Naive thymus-derived CD8-positive, alpha-beta T cell (primary cell): ENCODE measurements around the gene KCNK1. TPM values are rescaled to one million over a fixed set of nuclear protein-coding genes. Genes with fewer than 3 reads are reported as not detected.

ENCODE experiments used
- ATAC-seq, 2 donors: fragments of 150-1000 bp; cut with Tn5 transposase in 1 of 2; sonication (Bioruptor Pico), chemical (Tn5 transposase) in 1 of 2; 1 replicate in 1 of 2; 2 replicates in 1 of 2; pipeline ENCODE4 v1.10.0; 2021; ENCODE audit warnings: mild to moderate bottlenecking in 2 of 2, moderate library complexity in 2 of 2
- POLR2A ChIA-PET: fragments of 350-600 bp; sonication (Branson Sonifier 250); formaldehyde crosslinking; loops from one replicate; lab custom pipeline; 2021; ENCODE audit warnings: antibody characterized with exemption; lab: Charles Lee
- DNase-seq, 10 donors: peaks; one replicate each; pipeline versions ENCODE4 v3.0.0 to v3.0.0-alpha.2; 2020 to 2022
- H3K27ac Mint-ChIP-seq, 10 donors: one replicate each; pipeline ENCODE4 v1.8.0; 2020 to 2022; ENCODE audit warnings: mild to moderate bottlenecking in 10 of 10, mixed read lengths in 10 of 10, moderate library complexity in 4 of 10, inconsistent platforms in 1 of 10
- H3K27me3 Mint-ChIP-seq, 5 donors: one replicate each; pipeline ENCODE4 v1.8.0; 2021 to 2022; ENCODE audit warnings: mixed read lengths in 5 of 5
- H3K36me3 Mint-ChIP-seq, 3 donors: one replicate each; pipeline ENCODE4 v1.8.0; 2020 to 2022; ENCODE audit warnings: mixed read lengths in 3 of 3, mild to moderate bottlenecking in 2 of 3, inconsistent platforms in 1 of 3
- H3K4me1 Mint-ChIP-seq, 4 donors: one replicate each; pipeline ENCODE4 v1.8.0; 2021 to 2022; ENCODE audit warnings: mixed read lengths in 4 of 4
- H3K4me3 Mint-ChIP-seq, 10 donors: one replicate each; pipeline ENCODE4 v1.8.0; 2020 to 2022; ENCODE audit warnings: mild to moderate bottlenecking in 10 of 10, mixed read lengths in 10 of 10, moderate library complexity in 6 of 10, inconsistent platforms in 1 of 10
- H3K9me3 Mint-ChIP-seq, 9 donors: one replicate each; pipeline ENCODE4 v1.8.0; 2020 to 2022; ENCODE audit warnings: mixed read lengths in 9 of 9, mild to moderate bottlenecking in 3 of 9, inconsistent platforms in 1 of 9, moderate library complexity in 1 of 9
- polyA plus RNA-seq, 3 donors: library from polyadenylated mRNA; unstranded; fragments of 300-500 nt; fragmentation: Illumina TruSeq; gene quantifications; one replicate each; pipeline ENCODE4 v1.2.3, GENCODE V29; 2021
- total RNA-seq, 8 experiments: library from RNA in 2 of 8; stranded (reverse) in 2 of 8; gene quantifications; one replicate each; pipeline ENCODE4 v1.2.3 and lab custom pipeline; 2021 to 2026

Gene KCNK1
- total and polyA plus RNA-seq, 5 experiments from 2014 or later = not detected

DNA sequence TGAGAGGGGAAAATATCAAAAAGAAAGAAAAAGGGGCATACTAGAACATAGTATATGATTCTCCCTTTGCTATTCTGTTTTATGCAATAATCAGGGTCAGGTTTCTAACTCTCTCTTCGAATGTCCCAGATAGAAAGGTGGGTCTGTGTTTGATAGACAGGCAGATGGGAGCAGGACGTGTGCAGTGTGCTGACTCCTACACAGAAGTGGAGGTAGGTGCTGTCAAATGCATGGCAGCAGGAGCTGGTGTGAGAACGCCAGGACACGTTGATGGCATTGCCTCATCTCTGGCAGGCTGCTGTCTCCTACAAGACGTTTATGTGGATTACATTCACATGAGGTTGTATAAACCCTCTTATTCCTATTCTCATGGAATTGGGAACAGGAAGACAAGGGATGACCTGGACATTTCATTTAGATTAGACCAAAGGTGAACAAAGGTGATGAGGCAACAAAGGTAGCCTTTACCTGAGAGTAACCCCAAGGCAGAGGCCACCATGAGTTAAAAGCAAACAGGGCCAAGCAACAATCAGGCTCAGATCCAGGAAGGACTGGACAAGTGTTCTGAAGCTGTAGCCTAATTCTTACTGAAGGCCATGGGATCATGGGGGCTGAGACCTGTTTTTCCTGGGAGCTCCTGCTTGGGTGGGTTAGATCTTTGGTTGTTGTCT lies 37.8 kb downstream of the KCNK1 start:
- peaks cover 0 to 33% (median 7%) of the 10 kb centered on the region in 5 donors for H3K27me3 Mint-ChIP-seq
- no peak overlapping the region for H3K4me3 Mint-ChIP-seq
- H3K36me3 Mint-ChIP-seq = no peaks in the 10 kb centered on the region
- POLR2A ChIA-PET = no interaction called here
- ATAC-seq = no peak
- H3K4me1 Mint-ChIP-seq = no peaks in the 10 kb centered on the region
- H3K9me3 Mint-ChIP-seq = peaks cover 0 to 6% (median 0%) of the 10 kb centered on the region in 9 donors
- DNase-seq = no peak
- H3K27ac Mint-ChIP-seq = no peak overlapping the region

DNA sequence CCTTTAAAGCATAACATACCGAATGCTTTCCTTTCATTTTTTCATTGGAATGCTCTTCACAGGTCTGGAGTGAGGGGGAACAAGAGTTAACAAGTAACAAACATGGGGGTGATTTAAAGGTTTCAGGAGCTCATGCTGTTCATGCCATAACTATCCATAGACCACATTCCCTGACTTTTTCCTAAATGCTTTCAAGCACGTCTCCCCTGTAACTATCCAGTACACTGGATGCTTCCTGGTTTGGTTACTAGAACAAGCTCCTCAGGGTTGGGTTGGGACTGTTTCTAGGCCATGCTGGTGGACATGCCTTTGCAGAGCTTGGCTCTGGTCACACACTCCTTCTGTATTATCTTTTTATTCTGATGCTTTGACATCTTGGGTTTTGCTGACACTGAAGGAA lies 38.6 kb downstream of the KCNK1 start:
- H3K4me3 Mint-ChIP-seq = no peak overlapping the region
- DNase-seq = no peak
- H3K27ac Mint-ChIP-seq = no peak overlapping the region
- H3K27me3 Mint-ChIP-seq = peaks cover 0 to 41% (median 7%) of the 10 kb centered on the region in 5 donors
- ATAC-seq = no peak
- H3K36me3 Mint-ChIP-seq = no peaks in the 10 kb centered on the region
- POLR2A ChIA-PET = no interaction called here
- H3K9me3 Mint-ChIP-seq = peaks cover 0 to 6% (median 0%) of the 10 kb centered on the region in 9 donors
- no peaks in the 10 kb centered on the region for H3K4me1 Mint-ChIP-seq

DNA sequence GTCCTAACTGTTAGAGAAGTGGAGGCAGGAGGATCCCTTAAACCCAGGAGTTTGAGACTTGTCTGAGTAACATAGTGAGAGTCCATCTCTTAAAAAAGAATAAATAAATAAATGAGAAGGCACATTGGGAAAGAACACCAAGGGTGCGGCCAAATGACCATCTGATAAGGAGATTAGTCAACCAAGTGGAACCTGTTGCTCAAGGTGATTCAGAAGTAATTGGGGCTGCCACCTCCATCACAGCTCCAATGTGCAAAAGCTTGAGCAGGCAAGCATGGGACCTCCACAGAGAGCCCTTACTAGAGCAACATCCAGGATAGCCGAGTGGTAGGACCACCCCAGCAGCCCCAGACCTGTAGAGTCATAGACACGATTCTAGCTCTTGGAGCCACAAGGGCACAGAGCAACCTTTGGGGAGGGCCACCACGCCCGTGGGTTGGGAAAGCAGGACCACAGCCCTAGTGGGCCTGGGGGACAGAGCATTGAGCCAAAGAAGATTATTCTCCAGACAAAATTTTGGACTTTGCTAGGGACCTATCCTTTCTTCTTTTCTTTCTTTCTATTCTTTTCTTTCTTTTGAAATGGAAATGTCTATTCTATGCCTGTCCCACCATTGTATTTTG lies 40.9 kb downstream of the KCNK1 start:
- ATAC-seq = no peak
- POLR2A ChIA-PET = no interaction called here
- peaks cover 0 to 6% (median 0%) of the 10 kb centered on the region in 9 donors for H3K9me3 Mint-ChIP-seq
- H3K4me1 Mint-ChIP-seq = no peaks in the 10 kb centered on the region
- H3K27me3 Mint-ChIP-seq = peaks cover 0 to 41% (median 7%) of the 10 kb centered on the region in 5 donors
- H3K27ac Mint-ChIP-seq = no peak overlapping the region
- H3K36me3 Mint-ChIP-seq = no peaks in the 10 kb centered on the region
- no peak for DNase-seq
- no peak overlapping the region for H3K4me3 Mint-ChIP-seq

DNA sequence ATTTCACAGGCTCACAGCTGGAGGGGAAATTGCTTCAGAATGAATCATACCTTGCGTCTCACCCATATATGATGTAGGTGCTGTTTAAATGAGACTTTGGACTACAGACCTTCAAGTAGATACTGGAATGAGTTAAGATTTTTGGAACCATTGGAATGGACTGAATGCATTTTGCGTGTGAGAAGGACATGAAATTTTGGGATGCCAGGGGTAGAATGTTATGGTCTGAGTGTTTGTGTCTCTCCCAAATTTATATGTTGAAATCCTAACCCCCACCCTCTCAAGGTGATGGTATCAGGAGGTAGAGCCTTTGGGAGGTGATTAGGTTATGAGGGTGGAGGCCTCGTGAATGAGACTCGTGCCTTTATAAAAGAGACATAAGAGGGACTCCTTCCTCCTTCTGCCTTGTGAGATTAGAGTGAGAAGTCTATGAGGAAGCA lies 41.4 kb downstream of the KCNK1 start:
- Mint-ChIP-seq H3K4me1 (no peaks in the 10 kb centered on the region), H3K4me3 (no peak overlapping the region), H3K27me3 (peaks cover 0 to 41% (median 7%) of the 10 kb centered on the region in 5 donors), H3K36me3 (no peaks in the 10 kb centered on the region), H3K27ac (no peak overlapping the region), H3K9me3 (peaks cover 0 to 3% (median 0%) of the 10 kb centered on the region in 9 donors)
- POLR2A ChIA-PET = no interaction called here
- no peak for ATAC-seq
- no peak for DNase-seq

- POLR2A ChIA-PET = no interaction called here
- Mint-ChIP-seq H3K27ac (no peak overlapping the region), H3K27me3 (peaks cover 0 to 41% (median 7%) of the 10 kb centered on the region in 5 donors), H3K4me1 (no peaks in the 10 kb centered on the region), H3K9me3 (peaks cover 0 to 3% (median 0%) of the 10 kb centered on the region in 9 donors), H3K36me3 (no peaks in the 10 kb centered on the region), H3K4me3 (no peak overlapping the region)
- ATAC-seq (no peak), DNase-seq (no peak)
Observed at GRCh38 chr1:233656032-233656635, 42.2 kb downstream of the KCNK1 start.

DNA sequence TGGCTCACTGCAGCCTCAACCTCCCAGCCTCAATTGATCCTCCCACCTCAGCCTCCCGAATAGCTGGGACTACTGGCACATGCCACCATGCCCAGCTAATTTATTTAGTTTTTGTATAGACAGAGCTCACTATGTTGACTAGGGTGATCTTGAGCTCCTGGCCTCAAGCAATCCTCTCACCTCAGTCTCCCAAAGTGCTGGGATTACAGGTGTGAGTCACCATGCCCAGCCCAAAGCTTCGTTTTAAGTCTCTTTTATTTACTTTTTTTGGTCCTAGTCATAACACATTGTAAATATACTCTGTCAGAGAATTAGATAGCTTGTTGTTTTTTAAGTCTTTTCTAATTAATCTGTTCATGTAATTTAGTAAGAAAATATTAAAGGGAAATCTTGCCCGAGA lies 42.8 kb downstream of the KCNK1 start:
- DNase-seq (no peak), ATAC-seq (no peak)
- Mint-ChIP-seq H3K36me3 (no peaks in the 10 kb centered on the region), H3K27ac (no peak overlapping the region), H3K4me3 (no peak overlapping the region), H3K9me3 (peaks cover 0 to 2% (median 0%) of the 10 kb centered on the region in 9 donors), H3K4me1 (no peaks in the 10 kb centered on the region), H3K27me3 (peaks cover 0 to 40% (median 3%) of the 10 kb centered on the region in 5 donors)
- POLR2A ChIA-PET = no interaction called here

GRCh38 chr1:233657466-233657865 lies 43.6 kb downstream of the KCNK1 start:
- DNase-seq (no peak), ATAC-seq (no peak)
- no peak overlapping the region for H3K27ac Mint-ChIP-seq
- H3K9me3 Mint-ChIP-seq = peaks cover 0 to 1% (median 0%) of the 10 kb centered on the region in 9 donors
- POLR2A ChIA-PET = no interaction called here
- no peak overlapping the region for H3K4me3 Mint-ChIP-seq
- peaks cover 0 to 32% (median 3%) of the 10 kb centered on the region in 5 donors for H3K27me3 Mint-ChIP-seq
- H3K4me1 Mint-ChIP-seq = no peaks in the 10 kb centered on the region
- no peaks in the 10 kb centered on the region for H3K36me3 Mint-ChIP-seq

DNA sequence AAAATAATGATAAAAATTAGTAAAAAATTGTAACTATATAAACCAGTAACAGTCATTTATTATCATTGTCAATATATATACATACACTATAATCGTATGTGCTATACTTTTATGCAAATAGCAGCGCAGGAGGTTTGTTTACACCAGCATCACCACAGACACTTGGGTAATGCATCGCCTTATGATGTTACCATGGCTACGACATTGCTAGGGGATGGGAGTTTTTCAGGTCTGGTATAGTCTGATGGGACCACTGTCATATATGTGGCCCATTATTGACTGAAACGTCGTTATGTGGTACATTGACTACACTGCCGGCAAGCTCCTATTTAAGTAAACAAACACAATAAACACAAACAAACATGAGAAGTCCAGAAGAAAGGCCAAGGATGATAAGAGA lies 45.6 kb downstream of the KCNK1 start:
- POLR2A ChIA-PET = interaction anchor here (0.6 kb wide), 1 partner anchor 8 kb away, joined by 5 read pairs; no protein-coding TSS in a partner anchor
- Mint-ChIP-seq H3K4me1 (no peaks in the 10 kb centered on the region), H3K36me3 (no peaks in the 10 kb centered on the region), H3K27me3 (peaks cover 0 to 22% (median 0%) of the 10 kb centered on the region in 5 donors), H3K27ac (no peak overlapping the region), H3K4me3 (no peak overlapping the region), H3K9me3 (peaks cover 0 to 6% (median 0%) of the 10 kb centered on the region in 9 donors)
- no peak for DNase-seq
- ATAC-seq = no peak

DNA sequence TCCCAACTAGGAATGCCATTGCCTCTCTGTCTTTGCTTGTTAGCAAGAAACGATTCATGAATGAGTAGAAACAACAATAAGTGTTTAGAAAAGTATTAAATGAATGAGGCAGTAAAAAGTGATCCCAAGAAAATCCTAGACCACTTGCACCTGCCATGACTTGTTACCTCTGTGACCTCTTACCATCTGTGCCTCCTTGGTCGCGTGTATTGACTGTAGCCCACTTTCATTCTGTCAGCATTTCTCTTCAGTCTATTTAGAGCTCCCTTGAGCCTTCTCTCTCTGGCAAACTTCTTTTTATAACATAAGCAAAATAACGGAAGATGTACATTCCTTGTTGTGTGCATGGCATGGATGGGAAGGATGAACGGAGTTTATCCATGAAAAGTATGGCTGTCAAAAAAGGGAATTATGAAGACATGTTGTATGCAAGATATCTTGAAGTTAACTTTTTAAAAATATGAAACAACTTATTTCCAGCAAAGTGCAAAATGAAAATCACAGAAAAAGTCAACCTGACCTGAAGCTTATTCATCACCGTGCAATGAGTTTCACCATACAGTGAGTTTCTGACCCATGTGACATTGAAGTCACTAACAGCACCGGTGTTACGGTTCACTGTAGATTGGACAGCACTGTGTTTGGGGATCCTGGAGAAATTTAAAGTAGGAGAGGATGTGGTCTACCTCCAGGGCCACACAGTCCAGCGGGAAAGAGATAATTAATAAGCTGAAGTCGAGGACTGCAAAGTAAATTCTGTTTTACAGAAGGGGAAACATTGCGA lies 47.7 kb downstream of the KCNK1 start:
- Mint-ChIP-seq H3K9me3 (peaks cover 0 to 7% (median 0%) of the 10 kb centered on the region in 9 donors), H3K27ac (no peak overlapping the region), H3K4me3 (no peak overlapping the region), H3K4me1 (no peaks in the 10 kb centered on the region), H3K27me3 (peaks cover 0 to 9% (median 2%) of the 10 kb centered on the region in 5 donors), H3K36me3 (no peaks in the 10 kb centered on the region)
- POLR2A ChIA-PET = no interaction called here
- ATAC-seq (no peak), DNase-seq (no peak)

GRCh38 chr1:233662575-233663304 lies 48.8 kb downstream of the KCNK1 start:
- Mint-ChIP-seq H3K36me3 (no peaks in the 10 kb centered on the region), H3K4me1 (no peaks in the 10 kb centered on the region), H3K4me3 (no peak overlapping the region), H3K27me3 (peaks cover 0 to 6% (median 0%) of the 10 kb centered on the region in 5 donors), H3K27ac (no peak overlapping the region), H3K9me3 (peaks cover 0 to 7% (median 0%) of the 10 kb centered on the region in 9 donors)
- DNase-seq (no peak), ATAC-seq (no peak)
- POLR2A ChIA-PET = no interaction called here

GRCh38 chr1:233664253-233664652 lies 50.3 kb downstream of the KCNK1 start:
- Mint-ChIP-seq H3K4me1 (no peaks in the 10 kb centered on the region), H3K27me3 (peaks cover 0 to 6% (median 0%) of the 10 kb centered on the region in 5 donors), H3K27ac (no peak overlapping the region), H3K9me3 (peaks cover 0 to 7% (median 0%) of the 10 kb centered on the region in 9 donors), H3K36me3 (no peaks in the 10 kb centered on the region), H3K4me3 (no peak overlapping the region)
- POLR2A ChIA-PET = no interaction called here
- DNase-seq (no peak), ATAC-seq (no peak)
